Prostate gland (tissue), 2 donors: ENCODE measurements around the gene ZNF491.

Source experiments
- CTCF ChIP-seq, 4 experiments: fragments of 200-600 bp in 2 of 4; fragments of 450-650 bp in 2 of 4; sonication (generic) in 2 of 4; IDR thresholded peaks; 1 replicate in 3 of 4; 2 replicates in 1 of 4; pipeline ENCODE4 v1.5.1; 2016 to 2019; ENCODE audit warnings: antibody characterized with exemption in 4 of 4, mild to moderate bottlenecking in 2 of 4, moderate library complexity in 2 of 4
- POLR2A ChIP-seq: fragments of 450-650 bp; IDR thresholded peaks from one replicate; pipeline ENCODE4 v1.6.1; 2016; ENCODE audit warnings: antibody characterized with exemption, mild to moderate bottlenecking
- POLR2AphosphoS5 ChIP-seq: sonication (generic); formaldehyde crosslinking; IDR thresholded peaks from one replicate; pipeline ENCODE4 v1.6.1; 2017; ENCODE audit warnings: antibody characterized with exemption

GRCh38 chr19:11763611-11764010 lies 34.7 kb upstream of the ZNF491 start:
- TF ChIP-seq CTCF (IDR thresholded peaks at IDR 0.05) (no peak), POLR2AphosphoS5 (no peak), POLR2A (no peak)
